ENCODE results near the gene TUBA3D.
"Not testable (repeated sequence)": the region's sequence is repeated elsewhere in the genome, so short reads cannot be mapped to it uniquely, and the experiment has no call there.

DNA sequence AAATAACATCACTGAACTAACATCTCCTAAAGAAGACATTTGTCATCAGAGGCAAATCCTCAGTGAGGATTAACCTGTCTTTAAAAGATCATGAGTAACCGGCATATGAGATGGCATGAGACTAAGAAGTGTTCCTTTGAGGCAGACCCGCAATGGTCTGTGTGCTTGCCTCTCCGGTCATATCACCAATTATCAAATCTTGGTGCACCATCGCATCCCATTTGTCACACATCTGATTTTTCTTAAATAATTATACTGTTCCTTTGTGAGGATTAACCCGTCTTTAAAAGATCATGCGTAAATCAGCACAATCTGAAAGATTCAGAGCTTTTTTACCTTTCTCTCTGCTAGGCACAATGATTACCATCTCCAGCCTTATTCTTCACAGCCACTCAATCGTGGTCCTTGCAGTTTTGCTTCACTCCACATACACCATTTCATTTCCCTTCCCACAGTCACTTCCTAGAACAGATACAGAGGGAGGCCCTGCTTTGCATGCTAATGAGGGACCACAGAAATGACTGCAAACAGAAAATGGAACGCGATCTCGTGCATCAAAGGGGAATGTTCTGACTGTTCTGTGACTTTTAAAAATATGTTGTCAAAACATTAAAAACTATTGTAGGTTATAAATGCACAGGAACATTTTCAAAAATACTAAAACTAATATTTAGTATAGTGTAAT is 24.5 kb upstream of the TUBA3D start:
- not testable (repeated sequence) for TF ChIP-seq POLR2AphosphoS5 (IDR thresholded peaks at IDR 0.05; ENCODE audit: borderline replicate concordance, low read depth, low read length); EZH2 (IDR thresholded peaks at IDR 0.05); FOXP2 (optimal IDR thresholded peaks at IDR 0.05; ENCODE audit: control extremely low read depth, extremely low read length, insufficient read depth)

Measured in SK-N-MC (cell line).